Activated gamma-delta T cell treated with Interleukin-2 at 50 U/mL for 16 hours (primary cell): ENCODE results near the gene NTRK2.

Source experiments
- DNase-seq: peaks from one replicate; pipeline ENCODE4 v3.0.0-alpha.2; 2020

The NTRK2 gene

GRCh38 chr9:84785792-84786547 is 116.4 kb downstream of the NTRK2 start:
- DNase-seq: no peak

- DNase-seq: no peak
These were observed 119.4 kb downstream of the NTRK2 start for GRCh38 chr9:84788803-84789462.

DNA sequence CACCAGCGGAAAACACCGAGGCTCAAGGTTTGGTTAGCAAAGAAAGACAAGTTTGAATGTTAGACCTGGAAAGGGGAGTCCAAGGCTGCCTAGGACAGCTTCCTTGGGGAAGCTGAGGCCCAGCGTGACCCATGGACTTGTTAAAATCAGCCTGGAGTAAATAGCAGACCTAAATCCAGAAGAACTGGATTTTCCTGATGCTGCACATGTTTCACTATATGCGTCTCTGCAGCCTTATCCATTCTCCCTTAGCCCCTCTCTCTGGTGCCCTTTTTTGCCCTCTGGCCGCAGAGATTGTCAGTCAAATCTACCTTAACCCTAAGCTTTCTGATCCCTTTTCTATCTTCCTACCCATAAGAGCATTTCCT is 119.9 kb downstream of the NTRK2 start:
- DNase-seq: no peak

GRCh38 chr9:84791643-84792042 is 122.1 kb downstream of the NTRK2 start:
- no peak for DNase-seq

DNA sequence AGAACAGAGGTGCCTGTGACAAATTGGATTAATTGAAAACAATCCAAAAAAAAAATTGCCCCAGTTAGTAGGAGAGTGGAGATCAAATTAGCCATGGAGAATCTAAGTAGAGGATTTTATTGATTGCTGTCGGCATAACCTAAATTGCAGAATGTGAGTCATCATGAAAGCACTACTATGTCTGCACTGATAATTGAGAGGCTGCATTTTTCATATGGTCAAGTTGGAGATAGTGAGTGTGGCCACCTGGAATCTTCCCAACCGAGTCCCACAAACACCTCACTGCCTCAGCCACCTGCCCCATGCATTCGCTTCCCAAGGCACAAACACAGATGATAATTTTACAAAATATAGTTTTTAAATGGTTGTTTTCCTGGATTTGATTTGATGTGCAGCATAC is 123.7 kb downstream of the NTRK2 start:
- DNase-seq: no peak

GRCh38 chr9:84794981-84795637 is 125.6 kb downstream of the NTRK2 start:
- no peak for DNase-seq

DNA sequence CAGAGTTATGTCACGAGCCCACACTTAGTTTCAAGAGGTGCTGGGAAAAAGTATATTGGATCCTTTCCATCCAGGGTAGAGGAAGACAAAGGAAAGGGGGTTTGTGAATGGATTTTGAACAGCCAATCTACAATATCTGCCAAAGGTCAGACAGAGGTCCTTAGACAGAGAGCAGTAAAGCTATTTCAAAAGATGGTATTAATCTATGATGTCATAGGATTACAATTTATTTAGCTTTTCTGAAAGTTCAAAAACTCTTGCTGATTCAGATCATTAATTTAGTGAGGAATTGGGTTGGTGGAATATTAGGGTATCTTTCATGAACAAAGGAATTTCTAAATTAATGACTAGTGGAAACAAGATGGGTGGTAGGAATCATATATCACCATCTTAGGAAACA is 126.9 kb downstream of the NTRK2 start:
- DNase-seq: no peak

GRCh38 chr9:84799251-84799650 is 129.7 kb downstream of the NTRK2 start:
- DNase-seq: no peak

GRCh38 chr9:84804951-84805694 is 135.6 kb downstream of the NTRK2 start:
- DNase-seq: no peak

- no peak for DNase-seq
These were observed 137.9 kb downstream of the NTRK2 start for GRCh38 chr9:84807431-84807830.

DNA sequence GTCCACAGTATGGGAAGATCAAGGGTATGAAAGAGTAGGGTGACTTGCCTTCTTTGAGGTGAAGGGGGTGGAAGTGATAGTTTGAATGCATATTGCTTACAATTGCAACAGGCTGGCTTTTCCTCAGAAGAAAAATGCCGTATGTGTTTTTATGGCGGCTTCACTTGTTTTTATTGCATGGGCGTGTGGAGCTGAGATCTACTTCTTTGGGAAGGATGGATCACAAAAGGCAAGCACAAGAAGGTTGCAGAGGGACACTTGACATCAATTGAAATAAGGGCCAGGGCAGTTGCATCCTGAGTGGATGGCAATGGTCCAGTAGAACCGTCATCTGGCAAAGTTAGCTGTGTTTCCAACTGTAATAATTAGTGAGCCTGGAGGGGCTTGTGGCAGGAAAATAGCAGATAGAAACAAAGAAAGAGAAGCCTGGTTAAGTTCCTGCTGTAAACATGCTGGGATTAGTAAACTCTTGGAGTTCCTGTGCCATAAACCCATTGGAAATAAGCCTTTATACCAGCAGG is 138.4 kb downstream of the NTRK2 start:
- no peak for DNase-seq

- DNase-seq: no peak
These were observed 138.9 kb downstream of the NTRK2 start for GRCh38 chr9:84808416-84808815.

DNA sequence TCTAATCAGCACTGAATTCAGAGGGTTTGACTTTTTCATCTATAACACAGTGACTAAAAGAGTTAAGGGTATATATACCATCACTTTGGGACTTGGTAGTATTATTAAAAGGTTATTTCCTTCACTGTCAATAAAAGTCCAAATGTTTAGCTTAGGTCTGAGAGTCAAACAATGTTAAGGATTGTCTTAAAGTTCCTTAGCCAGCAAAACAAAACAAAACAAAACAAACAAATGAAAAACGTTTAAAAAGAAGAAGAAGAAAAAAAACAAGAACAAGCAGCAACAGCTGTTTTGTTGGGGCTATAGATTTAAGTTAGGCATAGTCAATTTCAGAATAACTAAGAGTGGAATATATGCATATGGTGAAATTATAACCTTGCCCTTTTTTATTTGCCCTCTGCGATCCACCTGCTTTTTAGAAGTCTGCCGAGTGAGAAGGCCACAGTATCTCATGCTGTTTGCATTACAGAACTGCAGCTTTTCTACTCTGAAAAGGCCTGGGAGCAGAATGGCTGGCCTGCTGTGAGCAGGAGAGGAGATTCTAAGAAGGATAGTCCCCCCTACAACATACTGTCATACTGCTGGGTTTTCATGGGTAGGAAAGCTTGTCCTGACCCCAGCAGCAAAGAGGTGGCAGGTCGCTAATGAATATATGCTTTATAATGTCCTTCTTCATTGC is 141.7 kb downstream of the NTRK2 start:
- DNase-seq: no peak

- no peak for DNase-seq
These were observed 142.2 kb downstream of the NTRK2 start for GRCh38 chr9:84811751-84812074.

DNA sequence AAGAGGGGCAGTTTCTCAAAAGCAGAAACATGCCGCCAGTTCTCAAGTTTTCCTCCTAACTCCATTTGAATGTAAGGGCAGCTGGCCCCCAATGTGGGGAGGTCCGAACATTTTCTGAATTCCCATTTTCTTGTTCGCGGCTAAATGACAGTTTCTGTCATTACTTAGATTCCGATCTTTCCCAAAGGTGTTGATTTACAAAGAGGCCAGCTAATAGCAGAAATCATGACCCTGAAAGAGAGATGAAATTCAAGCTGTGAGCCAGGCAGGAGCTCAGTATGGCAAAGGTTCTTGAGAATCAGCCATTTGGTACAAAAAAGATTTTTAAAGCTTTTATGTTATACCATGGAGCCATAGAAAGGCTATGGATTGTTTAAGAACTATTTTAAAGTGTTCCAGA is 142.8 kb downstream of the NTRK2 start:
- DNase-seq: no peak

DNA sequence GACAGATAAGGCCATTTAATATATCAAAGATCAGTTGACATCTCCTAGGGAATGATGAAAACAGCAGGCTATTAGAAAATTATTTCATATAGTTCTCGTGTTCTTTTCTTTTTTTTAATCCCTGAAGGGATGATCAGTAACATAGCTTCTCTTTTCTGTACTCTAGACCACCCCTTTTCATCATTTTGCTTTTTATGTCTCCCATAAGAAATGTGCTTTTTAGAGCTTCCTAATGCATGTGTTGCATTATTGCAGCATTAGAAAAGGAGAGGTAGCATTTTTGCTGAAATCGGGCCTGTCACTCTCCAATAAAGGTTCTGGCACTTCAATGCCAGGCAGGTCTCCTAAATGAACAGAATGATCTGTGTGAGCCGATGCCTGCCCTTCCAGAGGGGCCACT is 143.3 kb downstream of the NTRK2 start:
- DNase-seq: no peak

GRCh38 chr9:84815554-84815953 is 146.0 kb downstream of the NTRK2 start:
- no peak for DNase-seq

- no peak for DNase-seq
These were observed 147.5 kb downstream of the NTRK2 start for GRCh38 chr9:84817038-84817437.

DNA sequence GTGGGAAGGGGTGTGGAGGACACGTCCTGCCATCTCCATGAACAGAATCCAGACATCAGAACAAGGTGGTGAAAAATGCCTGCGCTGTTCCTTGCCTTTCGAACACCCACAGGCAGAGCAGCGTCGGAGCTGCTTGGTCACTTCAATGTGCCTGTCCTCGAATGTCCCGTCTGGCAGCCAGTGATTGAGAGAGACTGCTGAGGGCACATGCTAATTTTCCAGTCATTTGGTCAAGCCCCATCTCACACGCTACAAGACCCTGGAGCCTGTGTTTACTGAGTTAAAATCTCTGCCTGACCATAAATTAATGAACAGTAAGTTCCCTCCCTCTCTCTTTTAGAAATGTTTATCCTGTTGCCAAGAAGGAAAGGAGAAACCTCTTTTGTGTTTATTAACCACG is 149.3 kb downstream of the NTRK2 start:
- no peak for DNase-seq

- no peak for DNase-seq
These were observed 150.0 kb downstream of the NTRK2 start for GRCh38 chr9:84819491-84819991.

GRCh38 chr9:84821431-84821830 is 151.9 kb downstream of the NTRK2 start:
- no peak for DNase-seq

- no peak for DNase-seq
These were observed 153.2 kb downstream of the NTRK2 start for GRCh38 chr9:84822589-84823233.
